CMK (cell line): ENCODE data around the gene HHLA2.

ENCODE experiments used
- DNase-seq: peaks from one replicate; pipeline ENCODE4 v3.0.0-alpha.2; 2010; ENCODE audit warnings: low read depth

The HHLA2 gene

GRCh38 chr3:108300103-108300849 is 3.9 kb downstream of the HHLA2 start:
- DNase-seq = no peak

DNA sequence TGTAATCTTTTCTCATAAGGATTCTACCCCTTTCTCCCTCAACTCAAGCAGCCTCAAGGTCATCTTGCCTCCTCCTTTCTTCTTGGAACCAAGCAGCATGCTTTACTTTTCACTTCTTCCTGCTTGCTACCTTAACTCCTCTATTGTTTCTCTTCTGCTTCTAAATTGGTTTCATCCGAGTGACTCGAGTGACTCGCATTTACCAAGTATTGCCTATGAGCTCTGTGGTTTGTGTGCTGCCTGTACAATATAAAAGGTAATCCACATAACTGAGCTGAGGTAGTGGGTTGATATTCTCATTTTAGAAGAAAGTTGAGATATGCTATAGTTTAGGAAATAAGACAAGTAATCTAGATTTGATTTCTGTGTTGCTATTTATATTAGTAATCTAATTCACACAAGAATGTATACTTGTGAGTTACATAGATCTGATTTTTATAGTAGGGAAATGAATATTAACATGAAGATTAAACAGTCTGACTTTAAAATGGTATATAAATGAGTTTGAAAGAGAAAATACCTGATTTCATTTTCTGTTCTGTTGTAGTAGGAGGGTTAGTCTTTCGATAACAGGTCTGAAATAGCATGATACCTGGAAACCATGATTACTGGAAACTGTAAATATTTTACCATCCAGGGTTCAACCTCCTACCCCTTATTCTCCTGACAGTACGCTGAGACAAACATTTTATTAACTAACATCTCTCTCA is 5.5 kb downstream of the HHLA2 start:
- no peak for DNase-seq

DNA sequence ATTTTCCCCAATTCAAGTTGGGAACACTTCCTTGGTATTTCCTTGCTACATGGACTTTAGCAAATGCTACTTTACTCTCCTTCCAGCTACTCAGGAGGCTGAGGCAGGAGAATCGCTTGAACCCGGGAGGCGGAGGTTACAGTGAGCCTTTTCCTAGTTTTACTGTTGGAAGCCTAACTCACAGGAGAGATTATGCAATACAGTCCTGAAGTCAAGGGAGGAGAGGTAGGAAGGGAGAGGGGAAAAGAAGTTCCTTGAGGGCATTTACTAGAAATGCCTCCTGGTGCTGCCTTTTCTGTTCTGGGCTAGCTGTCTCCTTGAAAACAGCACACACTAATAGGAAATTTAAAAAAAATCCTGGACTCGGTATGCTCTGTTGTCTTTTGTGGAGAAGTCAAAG is 6.2 kb downstream of the HHLA2 start:
- DNase-seq = no peak

DNA sequence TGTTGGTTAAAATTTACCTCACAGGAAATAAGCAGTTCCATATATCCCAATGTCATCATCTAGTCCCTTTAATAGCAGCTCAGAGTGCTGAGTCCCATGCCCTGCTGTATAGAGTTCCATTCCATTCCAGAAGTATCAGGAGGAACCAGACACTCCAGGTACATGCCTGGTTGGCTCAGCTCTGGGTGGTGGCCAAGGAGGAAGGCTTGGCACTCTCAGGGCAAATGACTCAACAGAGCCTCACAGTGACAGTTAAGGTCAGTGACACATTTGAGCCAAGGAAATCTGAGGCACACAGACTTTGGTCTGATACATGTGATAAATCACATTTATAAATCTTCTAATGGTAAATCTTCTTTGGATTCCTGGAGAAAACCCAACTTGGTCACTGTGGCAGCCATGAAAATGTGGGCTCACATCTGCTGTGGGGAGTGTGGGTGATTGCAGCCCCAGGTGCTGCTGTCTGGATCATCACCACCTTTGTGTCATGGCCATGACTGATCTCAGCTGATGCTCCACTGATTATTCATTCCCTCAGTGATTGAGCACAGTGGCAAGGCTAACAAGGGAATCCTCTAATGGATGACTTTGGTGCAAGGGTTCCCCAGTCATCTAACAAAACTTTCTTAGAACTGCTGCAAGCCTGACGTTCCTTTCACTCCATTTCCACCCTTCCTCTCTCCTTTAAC is 9.3 kb downstream of the HHLA2 start:
- DNase-seq = no peak

GRCh38 chr3:108311797-108312196 is 15.4 kb downstream of the HHLA2 start:
- peak; percentile 64 for DNase-seq

GRCh38 chr3:108312656-108313055 is 16.3 kb downstream of the HHLA2 start:
- no peak for DNase-seq

GRCh38 chr3:108315767-108316301 is 19.5 kb downstream of the HHLA2 start:
- DNase-seq = no peak

- no peak for DNase-seq
Measured at GRCh38 chr3:108319428-108320082, 23.2 kb downstream of the HHLA2 start.

- DNase-seq = no peak
Measured at GRCh38 chr3:108320746-108321350, 24.5 kb downstream of the HHLA2 start.

GRCh38 chr3:108322352-108322751 is 26.0 kb downstream of the HHLA2 start:
- no peak for DNase-seq

DNA sequence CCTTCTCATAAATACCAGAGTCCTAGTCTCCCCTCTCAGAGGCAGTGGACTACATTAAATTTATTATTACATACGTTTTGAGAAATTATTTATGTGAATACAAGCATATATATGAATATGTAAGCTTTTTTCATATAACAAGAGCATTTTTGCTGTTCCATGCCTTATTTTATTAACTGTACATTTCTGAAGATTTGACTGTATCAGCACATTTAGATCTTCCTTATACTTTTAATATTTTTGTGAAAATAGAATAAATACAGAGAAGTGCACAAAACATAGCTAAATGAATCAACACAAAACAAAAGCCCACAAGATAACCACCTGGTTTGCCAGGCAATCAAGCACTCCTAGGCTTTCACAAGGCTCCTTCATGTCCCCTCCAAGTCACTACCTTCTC is 27.8 kb downstream of the HHLA2 start:
- DNase-seq = no peak

DNA sequence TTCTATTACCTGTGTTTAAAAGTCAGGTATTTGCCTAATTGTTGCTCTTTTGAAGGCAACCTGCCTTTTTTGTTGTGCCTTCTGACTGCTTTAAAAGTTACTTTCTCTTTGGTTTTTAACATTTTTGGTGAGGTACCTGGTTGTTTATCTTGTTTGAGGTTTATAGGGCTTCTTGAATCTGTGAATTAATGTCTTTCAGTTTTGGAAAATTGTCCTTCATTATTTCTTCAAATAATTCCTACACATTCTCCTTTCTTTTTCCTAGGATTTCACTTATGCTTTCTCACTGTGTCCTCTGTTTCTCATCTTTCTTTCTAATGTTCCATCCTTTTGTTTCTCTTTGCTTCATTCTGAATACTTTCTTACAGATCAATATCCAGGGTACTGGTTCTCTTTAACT is 30.8 kb downstream of the HHLA2 start:
- no peak for DNase-seq

DNA sequence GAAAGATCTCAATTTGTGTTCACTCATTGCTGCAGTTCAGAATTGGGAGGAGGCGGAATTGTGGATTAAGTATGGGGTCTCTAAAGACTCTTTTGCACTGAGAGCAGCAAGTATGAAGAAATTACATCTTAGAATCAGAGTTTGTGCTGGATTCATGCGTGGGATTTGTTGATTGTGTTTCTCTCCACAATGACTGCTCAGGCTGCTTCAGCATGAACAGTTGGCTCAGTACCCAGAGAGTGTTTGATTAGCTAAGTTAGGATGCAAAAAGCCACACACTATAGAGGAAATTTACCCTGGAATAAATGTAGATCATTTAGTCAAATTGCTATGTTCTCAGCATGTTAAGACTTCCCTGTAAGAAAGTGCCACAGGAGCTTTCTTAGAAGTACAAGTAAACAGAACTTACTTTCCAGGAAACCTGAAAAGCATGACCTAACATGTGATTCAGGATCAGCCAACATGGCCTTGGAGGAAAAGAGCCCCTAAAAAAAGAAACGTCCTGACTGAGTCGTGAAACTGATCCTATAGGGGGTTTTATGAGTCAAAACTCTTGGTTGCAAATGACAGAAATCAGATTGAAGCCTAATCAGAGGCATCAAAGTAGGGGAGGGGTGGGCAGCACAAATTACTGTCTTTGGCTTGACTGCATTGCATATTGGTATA is 32.6 kb downstream of the HHLA2 start:
- no peak for DNase-seq

DNA sequence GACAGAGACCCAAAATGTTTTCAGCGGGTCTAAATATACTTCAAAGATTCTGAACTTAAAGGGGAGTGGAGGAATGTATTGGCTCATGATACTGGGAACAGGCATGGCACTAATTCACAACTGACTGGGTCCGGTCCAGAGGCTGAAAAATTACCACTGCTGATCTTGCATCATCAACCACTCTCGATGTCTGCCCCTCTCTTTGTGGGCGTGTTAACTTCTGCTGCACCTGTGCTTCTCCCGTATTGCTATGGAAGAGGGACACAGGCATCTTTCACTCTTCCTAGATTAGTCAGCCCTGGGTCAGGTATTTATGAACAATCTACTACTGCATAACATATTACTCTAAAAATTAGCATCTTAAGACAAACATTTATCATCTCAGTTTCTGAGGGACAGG is 33.2 kb downstream of the HHLA2 start:
- no peak for DNase-seq

DNA sequence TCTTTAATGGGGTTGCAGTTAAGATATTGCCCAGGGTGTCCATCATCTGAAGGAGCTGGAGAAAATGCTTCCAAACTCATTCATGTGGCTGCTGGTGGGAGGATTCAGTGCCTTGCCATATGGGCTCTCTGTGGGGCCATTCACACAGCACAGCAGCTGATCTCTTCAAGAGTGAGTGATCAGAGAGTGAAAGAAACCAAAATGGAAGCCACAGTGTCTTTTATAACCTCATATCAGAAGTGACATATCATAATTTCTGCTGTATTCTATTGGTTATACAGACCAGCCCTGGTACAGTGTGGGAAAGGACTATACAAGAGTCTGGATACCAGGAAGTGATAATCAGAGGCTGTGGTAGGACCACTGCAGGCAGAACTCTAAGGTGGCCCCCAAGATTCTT is 33.6 kb downstream of the HHLA2 start:
- DNase-seq = no peak

GRCh38 chr3:108331792-108332191 is 35.4 kb downstream of the HHLA2 start:
- no peak for DNase-seq

DNA sequence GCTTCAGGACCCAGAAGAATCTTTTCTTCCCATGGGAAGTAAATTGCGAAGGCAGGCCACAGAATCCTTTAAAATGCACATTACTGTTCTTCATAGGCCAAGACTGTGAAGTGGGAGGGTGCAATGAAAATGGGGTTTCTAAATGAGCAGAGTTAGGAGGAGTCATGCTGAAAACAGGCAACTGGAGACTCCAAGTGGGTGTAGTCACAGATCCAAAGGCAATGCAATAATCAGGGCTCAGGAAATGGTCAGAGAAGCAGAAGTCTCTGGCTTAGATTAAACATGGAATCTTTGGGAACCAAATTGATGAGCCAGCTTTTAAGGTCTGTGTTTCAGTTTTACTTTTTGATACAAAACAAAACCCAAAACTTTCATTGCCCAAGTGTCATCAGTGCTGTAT is 37.6 kb downstream of the HHLA2 start:
- DNase-seq = no peak

GRCh38 chr3:108334701-108335100 is 38.4 kb downstream of the HHLA2 start:
- DNase-seq = no peak

GRCh38 chr3:108338901-108339545 is 42.7 kb downstream of the HHLA2 start:
- DNase-seq = no peak

DNA sequence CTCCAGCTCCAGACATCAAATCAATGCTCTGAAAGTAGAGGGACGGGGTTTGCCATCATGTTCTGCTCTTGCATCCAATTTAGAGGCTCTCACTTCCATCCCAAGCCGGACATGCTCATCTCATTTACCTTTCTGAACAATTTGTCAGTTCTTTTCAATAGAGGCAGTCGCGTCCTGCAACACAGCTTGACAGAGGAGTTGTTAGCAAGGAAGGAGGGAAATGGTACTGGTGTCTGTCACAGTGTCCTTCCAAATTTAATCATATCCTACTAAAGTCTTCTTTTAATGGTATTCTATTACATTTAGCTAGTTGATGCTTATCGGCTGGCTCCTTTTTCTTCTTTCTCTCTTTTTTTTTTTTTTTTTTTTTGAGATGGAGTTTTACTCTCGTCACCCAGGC is 45.6 kb downstream of the HHLA2 start:
- no peak for DNase-seq
